ENCODE measurements around the gene KCNK16. TPM values are rescaled to one million over a fixed set of nuclear protein-coding genes. Genes with fewer than 3 reads are reported as not detected.

The KCNK16 gene
- total and polyA plus RNA-seq, 2 of the 8 experiments (the other 6 are each of a cell fraction or from before 2014, with no cell fraction given): not detected

DNA sequence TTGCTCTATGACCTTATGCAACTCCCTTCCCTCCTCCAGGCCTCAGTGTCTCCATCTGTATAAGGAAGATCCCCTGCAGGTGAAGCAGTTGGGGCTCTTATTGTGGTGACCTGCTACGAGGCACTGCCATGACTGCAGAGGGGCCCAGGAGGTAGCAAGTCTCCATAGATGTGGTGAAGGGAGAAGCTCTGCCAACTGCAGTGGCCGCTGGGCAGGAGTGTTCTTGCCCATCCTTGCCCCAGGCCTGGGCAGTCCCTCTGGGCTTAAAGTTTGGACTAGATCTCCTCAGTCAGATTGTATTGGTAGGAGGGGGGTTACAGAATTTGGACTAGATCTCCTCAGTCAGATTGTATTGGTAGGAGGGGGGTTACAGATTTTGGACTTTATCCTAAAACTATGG lies 20.5 kb downstream of the KCNK16 start (continued):
- TF ChIP-seq, protein P1, sequence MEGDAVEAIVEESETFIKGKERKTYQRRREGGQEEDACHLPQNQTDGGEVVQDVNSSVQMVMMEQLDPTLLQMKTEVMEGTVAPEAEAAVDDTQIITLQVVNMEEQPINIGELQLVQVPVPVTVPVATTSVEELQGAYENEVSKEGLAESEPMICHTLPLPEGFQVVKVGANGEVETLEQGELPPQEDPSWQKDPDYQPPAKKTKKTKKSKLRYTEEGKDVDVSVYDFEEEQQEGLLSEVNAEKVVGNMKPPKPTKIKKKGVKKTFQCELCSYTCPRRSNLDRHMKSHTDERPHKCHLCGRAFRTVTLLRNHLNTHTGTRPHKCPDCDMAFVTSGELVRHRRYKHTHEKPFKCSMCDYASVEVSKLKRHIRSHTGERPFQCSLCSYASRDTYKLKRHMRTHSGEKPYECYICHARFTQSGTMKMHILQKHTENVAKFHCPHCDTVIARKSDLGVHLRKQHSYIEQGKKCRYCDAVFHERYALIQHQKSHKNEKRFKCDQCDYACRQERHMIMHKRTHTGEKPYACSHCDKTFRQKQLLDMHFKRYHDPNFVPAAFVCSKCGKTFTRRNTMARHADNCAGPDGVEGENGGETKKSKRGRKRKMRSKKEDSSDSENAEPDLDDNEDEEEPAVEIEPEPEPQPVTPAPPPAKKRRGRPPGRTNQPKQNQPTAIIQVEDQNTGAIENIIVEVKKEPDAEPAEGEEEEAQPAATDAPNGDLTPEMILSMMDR (IDR thresholded peaks at IDR 0.05; ENCODE audit: control extremely low read depth in 1 of 3, insufficient read depth in 1 of 3, low read depth in 1 of 3, low read length in 3 of 3): no peak
- no peak for TF ChIP-seq BCL11A (IDR thresholded peaks at IDR 0.05; ENCODE audit: low read depth in 2 of 2, low read length in 2 of 2)
